Gastroesophageal sphincter (tissue), 3 donors: ENCODE measurements around the gene MAP3K1.

Experiments
- CTCF ChIP-seq, 4 experiments: fragments of 200-600 bp in 2 of 4; fragments of 450-650 bp in 2 of 4; sonication (generic) in 1 of 4; IDR thresholded peaks; one replicate each; pipeline ENCODE4 v1.5.1; 2017 to 2019; ENCODE audit warnings: antibody characterized with exemption in 4 of 4, mild to moderate bottlenecking in 2 of 4, moderate library complexity in 2 of 4
- POLR2A ChIP-seq, 2 donors: fragments of 450-650 bp; IDR thresholded peaks; one replicate each; pipeline ENCODE4 v1.6.1; 2017; ENCODE audit warnings: antibody characterized with exemption in 2 of 2, mild to moderate bottlenecking in 2 of 2, moderate library complexity in 1 of 2
- POLR2AphosphoS5 ChIP-seq: sonication (generic); formaldehyde crosslinking; IDR thresholded peaks from one replicate; pipeline ENCODE4 v1.6.1; 2017; ENCODE audit warnings: antibody characterized with exemption

GRCh38 chr5:56838409-56839039 is 23.2 kb downstream of the MAP3K1 start:
- peak; percentile 25 to 66 (median 60) for TF ChIP-seq CTCF (IDR thresholded peaks at IDR 0.05)
- TF ChIP-seq POLR2A (IDR thresholded peaks at IDR 0.05) = no peak
- no peak for TF ChIP-seq POLR2AphosphoS5
